ENCODE data around the gene SEMA6B. TPM values are rescaled to one million over a fixed set of nuclear protein-coding genes. Genes with fewer than 3 reads are reported as not detected.

Gene SEMA6B
- polyA plus RNA-seq, 3 donors = 3.3 to 34.5 (median 18.6) TPM

GRCh38 chr19:4521170-4521887 is 38.2 kb downstream of the SEMA6B start:
- WGBS, 3 donors = 63 to 75% (median 68%) methylated on average over 11 of the region's 11 CpGs
- no peak overlapping the region for H3K27ac ChIP-seq (ENCODE audit: low read depth, low read length)

DNA sequence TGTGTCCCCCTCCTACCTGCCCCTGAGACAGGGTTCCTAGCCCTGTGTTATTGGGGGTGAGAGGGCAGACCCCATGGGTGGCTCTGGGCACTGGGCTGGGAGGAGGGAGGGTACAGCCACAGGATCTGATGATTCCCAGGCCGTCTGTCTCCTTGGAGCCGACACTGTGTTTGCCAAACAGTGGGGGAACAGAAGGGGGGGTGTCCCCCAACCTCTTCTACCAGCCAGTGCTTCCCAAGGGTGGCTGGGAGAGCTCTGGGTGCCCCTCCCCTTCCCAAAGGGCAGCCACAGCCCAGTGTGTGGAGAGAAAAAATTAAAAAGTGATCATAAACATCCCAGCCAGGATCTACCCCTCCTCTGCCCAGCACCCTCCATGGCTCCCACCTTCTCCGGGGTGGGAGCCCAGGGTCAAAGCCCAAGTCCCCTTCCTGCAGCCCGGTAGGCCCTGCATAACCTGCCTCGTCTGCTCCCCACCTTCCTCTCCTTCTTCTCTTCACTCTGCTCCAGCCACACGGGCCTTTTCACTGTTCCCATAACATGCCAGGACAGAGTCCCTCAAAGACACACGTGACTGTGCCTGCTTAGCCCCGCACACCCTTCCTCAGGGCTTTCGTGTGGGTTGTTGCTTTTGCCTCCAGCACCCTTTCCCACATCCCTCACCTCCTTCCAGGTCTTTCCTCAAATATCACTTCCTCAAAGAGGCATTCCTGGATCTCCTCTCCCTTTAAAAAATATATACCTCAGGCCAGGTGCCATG is 39.8 kb downstream of the SEMA6B start:
- 58 to 72% (median 67%) methylated on average over 9 of the region's 9 CpGs for WGBS, 3 donors
- H3K27ac ChIP-seq (ENCODE audit: low read depth, low read length) = no peak overlapping the region

- WGBS, 3 donors = 79 to 96% (median 81%) methylated on average over 6 of the region's 6 CpGs
- no peak overlapping the region for H3K27ac ChIP-seq (ENCODE audit: low read depth, low read length)
These were observed 40.4 kb downstream of the SEMA6B start for GRCh38 chr19:4519172-4519496.

DNA sequence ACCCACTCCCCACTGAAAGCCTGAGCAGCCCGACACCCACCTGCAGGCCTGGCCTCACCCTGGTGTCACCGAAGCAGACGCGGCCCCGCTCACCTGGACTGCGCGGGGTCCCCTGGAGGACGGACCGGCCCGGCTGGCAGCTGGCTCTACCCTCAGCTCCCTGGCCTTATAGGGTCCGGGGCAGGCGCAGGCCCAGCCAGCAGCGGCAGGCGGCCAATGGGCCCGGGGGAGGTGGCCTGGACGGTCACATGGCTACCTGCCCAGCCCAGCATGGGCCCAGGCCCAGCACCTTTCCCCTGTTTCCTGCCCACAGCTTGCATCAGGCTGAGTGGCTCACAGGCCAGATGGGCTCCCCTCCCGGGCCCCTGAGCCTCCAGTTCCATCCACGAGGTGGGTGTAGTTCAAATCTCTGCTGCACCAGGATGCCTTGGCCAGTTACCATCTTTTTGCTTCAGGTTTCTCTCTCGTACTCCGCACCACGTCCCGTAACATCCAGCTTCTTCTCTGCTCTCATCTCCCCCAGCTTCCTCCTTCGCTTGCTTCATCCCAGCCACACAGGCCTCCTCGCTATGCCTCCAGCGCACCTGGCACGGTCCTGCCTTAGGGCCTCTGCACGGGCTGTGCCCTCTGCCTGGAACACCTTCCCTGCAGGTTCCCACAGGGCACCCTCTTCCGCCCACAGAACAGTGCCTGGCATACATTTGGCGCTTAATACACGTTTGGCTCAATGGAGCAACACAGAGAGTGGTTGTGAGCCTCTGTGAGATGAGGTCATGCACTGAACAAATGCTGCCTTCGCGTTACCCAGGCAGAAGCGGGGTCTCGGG is 40.9 kb downstream of the SEMA6B start, which contains the start of gene PLIN4:
TSS of gene PLIN4 (minus strand) at position 142 of the 827 bp plus-strand sequence. CDS start 214 bp downstream, outside the sequence.
- H3K27ac ChIP-seq (ENCODE audit: low read depth, low read length) = no peak within 1 kb of the TSS

DNA sequence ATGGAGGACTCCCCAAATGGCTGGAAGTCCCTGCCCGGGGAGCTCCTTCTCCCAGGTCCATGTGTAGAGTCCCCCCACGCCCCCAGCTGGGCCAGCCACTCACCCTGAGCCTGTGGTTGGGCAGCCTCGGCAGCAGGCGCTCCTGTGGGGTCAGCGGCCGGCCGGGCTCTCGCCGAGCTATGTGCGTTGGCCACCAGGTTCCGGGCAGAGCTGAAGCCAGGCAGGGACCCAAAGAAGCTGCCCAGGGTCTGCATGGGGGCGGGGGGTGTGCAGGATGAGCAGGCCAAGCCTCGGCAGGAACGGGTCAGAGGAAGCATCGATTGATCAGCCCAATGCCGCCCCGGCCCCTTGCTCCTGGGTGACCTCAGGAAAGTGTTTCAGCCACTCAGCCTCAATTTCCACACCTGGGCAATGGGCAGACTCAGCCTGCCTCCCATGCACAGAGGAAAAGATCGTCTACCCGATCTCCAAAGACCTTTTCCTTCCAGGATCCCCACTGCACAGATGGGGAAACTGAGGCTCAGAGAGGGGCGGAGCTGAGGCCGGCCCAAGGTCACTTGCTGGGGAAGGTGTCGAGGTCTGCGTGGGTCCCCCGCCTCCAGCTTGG is 41.9 kb downstream of the SEMA6B start:
- 71 to 90% (median 82%) methylated on average over 24 of the region's 24 CpGs for WGBS, 3 donors

More for the DNA sequence above, 40.9 kb downstream of the SEMA6B start, which contains the start of gene PLIN4:
- WGBS, 3 donors = 36 to 71% (median 43%) methylated on average over 34 of the region's 34 CpGs

DNA sequence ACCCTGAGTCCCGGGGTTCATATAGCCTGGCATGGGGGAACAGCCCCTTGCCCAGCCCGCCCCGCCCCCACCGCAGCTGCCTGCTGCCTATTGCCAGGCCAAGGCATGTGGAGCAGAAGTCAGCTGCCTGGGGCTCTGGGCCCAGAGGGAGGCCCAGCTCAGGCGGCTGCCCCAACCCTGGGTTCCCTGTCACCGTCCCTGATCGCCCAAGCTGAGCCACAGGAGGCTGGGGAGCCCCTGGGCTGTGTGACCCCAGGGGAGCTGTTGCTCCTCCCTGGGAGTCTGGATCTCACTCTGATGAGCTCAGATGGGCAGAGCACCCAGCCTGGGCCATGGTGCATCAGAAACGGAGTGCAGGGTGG is 42.6 kb downstream of the SEMA6B start:
- 60 to 77% (median 63%) methylated on average over 6 to 8 of the region's 8 CpGs for WGBS, 3 donors
- no peak overlapping the region for H3K27ac ChIP-seq (ENCODE audit: low read depth, low read length)

More for the DNA sequence above, 41.9 kb downstream of the SEMA6B start:
- H3K27ac ChIP-seq (ENCODE audit: low read depth, low read length) = no peak overlapping the region

DNA sequence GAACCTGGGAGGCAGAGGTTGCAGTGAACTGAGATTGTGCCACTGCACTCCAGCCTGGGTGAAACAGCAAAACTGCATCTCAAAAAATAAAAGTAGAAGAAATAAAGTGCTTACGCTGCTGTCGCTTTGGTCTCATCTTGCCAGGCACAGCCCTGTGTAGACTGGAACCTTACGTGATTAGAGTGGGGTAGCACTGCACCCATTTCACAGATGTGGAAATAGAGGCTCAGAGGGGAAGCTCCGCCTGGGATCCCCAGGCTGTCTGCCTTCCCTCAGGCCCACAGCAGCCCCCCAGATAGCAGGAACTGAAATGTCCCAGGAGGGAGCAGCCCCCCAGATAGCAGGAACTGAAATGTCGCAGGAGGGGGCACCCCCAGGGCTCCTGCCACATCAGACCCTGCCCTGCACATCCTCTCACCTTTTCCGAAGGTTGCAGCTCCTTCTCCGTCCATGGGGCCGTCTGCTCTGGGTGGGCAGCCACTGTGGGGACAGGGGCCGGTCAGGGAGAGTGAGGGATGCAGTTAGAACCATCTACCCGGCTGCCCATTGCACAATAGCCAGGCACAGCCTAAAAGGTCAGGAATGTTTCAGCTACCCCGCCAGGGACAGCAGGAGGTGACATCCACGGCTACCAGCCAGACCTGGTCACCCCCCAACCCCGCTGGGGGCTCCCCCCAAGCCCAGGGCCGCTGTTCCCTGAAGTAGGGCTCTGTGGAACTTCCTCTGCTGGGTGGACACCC is 43.1 kb downstream of the SEMA6B start:
- 64 to 82% (median 73%) methylated on average over 14 of the region's 14 CpGs for WGBS, 3 donors
- no peak overlapping the region for H3K27ac ChIP-seq (ENCODE audit: low read depth, low read length)

GRCh38 chr19:4515732-4516131 is 43.8 kb downstream of the SEMA6B start:
- H3K27ac ChIP-seq (ENCODE audit: low read depth, low read length) = no peak overlapping the region
- 81 to 94% (median 85%) methylated on average over 5 of the region's 5 CpGs for WGBS, 3 donors

DNA sequence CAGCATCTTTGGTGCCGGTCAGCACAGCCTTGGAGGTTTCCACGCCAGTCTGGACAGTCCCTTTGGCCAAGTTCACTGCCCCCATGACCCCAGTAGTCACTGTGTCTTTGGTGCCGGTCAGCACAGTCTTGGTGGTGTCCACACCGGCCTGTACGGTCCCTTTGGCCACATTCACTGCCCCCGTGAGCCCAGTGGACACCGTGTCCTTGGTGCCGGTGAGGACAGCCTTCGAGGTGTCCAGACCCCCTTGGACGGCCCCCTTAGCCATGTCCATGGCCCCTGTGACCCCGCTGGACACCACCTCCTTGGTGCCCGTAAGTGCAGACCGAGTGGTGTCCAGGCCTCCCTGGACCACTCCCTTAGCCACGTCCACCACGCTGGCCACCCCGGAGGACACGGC is 46.2 kb downstream of the SEMA6B start:
- H3K27ac ChIP-seq (ENCODE audit: low read depth, low read length) = no peak overlapping the region
- WGBS, 3 donors = 85 to 91% (median 90%) methylated on average over 17 of the region's 17 CpGs

DNA sequence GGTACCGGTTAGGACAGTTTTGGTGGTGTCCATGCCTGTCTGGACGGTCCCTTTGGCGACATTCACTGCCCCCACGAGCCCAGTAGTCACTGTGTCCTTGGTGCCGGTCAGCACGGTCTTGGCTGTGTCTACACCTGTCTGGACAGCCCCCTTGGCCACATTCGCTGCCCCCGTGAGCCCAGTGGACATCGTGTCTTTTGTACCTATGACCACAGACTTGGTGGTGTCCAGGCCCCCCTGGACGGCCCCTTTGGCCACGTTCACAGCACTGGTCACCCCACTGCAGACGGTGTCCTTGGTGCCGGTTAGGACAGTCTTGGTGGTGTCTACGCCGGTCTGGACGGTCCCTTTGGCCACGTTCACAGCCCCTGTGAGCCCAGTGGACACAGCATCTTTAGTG is 47.4 kb downstream of the SEMA6B start:
- 85 to 89% (median 86%) methylated on average over 17 of the region's 17 CpGs for WGBS, 3 donors

DNA sequence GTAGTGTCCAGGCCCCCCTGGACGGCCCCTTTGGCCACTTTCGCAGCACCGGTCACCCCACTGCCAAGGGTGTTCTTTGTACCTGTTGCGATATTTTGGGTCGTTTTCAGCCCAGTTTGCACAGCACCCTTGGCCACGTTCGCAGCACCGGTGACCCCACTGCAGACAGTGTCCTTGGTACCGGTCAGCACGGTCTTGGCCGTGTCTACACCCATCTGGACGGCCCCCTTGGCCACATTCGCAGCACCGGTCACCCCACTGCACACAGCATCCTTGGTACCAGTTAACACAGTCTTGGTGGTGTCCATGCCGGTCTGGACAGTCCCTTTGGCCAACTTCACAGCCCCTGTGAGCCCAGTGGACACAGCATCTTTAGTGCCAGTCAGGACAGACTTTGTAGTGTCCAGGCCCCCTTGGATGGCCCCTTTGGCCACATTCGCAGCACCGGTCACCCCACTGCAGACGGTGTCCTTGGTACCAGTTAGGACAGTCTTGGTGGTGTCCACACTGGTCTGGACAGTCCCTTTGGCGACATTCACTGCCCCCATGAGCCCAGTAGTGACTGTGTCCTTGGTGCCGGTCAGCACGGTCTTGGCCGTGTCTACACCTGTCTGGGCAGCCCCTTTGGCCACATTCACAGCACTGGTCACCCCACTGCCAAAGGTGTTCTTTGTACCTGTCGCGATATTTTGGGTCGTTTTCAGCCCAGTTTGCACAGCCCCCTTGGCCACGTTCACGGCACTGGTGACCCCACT is 48.0 kb downstream of the SEMA6B start:
- 75 to 88% (median 88%) methylated on average over 27 of the region's 27 CpGs for WGBS, 3 donors

More for the DNA sequence above, 47.4 kb downstream of the SEMA6B start:
- no peak overlapping the region for H3K27ac ChIP-seq (ENCODE audit: low read depth, low read length)

GRCh38 chr19:4510435-4511255 is 48.8 kb downstream of the SEMA6B start:
- 78 to 89% (median 87%) methylated on average over 37 of the region's 37 CpGs for WGBS, 3 donors
- no peak overlapping the region for H3K27ac ChIP-seq (ENCODE audit: low read depth, low read length)

More for the DNA sequence above, 48.0 kb downstream of the SEMA6B start:
- H3K27ac ChIP-seq (ENCODE audit: low read depth, low read length) = no peak overlapping the region

- 77 to 86% (median 82%) methylated on average over 20 to 21 of the region's 21 CpGs for WGBS, 3 donors
- no peak overlapping the region for H3K27ac ChIP-seq (ENCODE audit: low read depth, low read length)
These were observed 50.8 kb downstream of the SEMA6B start for GRCh38 chr19:4508698-4509097.

- no peak overlapping the region for H3K27ac ChIP-seq (ENCODE audit: low read depth, low read length)
- WGBS, 3 donors = 62 to 75% (median 67%) methylated on average over 17 of the region's 17 CpGs
These were observed 51.7 kb downstream of the SEMA6B start for GRCh38 chr19:4507804-4508203.

DNA sequence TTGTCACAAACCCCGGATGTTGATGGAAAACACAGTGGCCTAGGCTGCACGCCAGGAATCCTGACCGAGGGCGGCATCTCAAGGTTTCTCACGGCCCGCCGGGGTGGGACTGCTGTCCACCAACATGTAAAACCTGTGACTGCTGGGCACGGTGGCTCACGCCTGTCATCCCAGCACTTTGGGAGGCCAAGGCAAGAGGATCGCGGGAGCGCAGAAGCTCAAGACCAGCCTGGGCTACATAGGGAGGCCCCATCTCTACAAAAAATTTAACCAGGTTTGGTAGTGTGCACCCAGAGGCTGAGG is 52.4 kb downstream of the SEMA6B start:
- no peak overlapping the region for H3K27ac ChIP-seq (ENCODE audit: low read depth, low read length)
- WGBS, 3 donors = 79 to 84% (median 82%) methylated on average over 12 of the region's 12 CpGs

- no peak overlapping the region for H3K27ac ChIP-seq (ENCODE audit: low read depth, low read length)
- 82 to 89% (median 83%) methylated on average over 17 of the region's 17 CpGs for WGBS, 3 donors
These were observed 52.9 kb downstream of the SEMA6B start for GRCh38 chr19:4506449-4507149.
